H9 (cell line): Measurements from ENCODE around the gene CACFD1. TPM values are rescaled to one million over a fixed set of nuclear protein-coding genes. Genes with fewer than 3 reads are reported as not detected.

Experiments used
- DNase-seq: peaks from one replicate; pipeline ENCODE4 v3.0.0-alpha.2; 2017
- H2AFZ ChIP-seq: one replicate; pipeline ENCODE4 v1.6.1; 2013; ENCODE audit warnings: mild to moderate bottlenecking, low read length, control low read depth, moderate library complexity
- H2AK5ac ChIP-seq: 2 replicates; pipeline ENCODE4 v1.6.1; 2013; ENCODE audit warnings: low read length, control low read depth, mixed read lengths; ENCODE audit not compliant: insufficient read length
- H2BK120ac ChIP-seq: one replicate; pipeline ENCODE4 v1.6.1; 2013; ENCODE audit warnings: low read depth, mild to moderate bottlenecking, low read length, control low read depth, inconsistent platforms; ENCODE audit not compliant: poor library complexity, severe bottlenecking
- H2BK12ac ChIP-seq: 2 replicates; pipeline ENCODE4 v1.6.1; 2013; ENCODE audit warnings: low read length, control low read depth, mixed read lengths, low read depth; ENCODE audit not compliant: insufficient read length
- H2BK15ac ChIP-seq: 2 replicates; pipeline ENCODE4 v1.6.1; 2013; ENCODE audit warnings: low read depth, low read length, control low read depth
- H2BK20ac ChIP-seq: one replicate; pipeline ENCODE4 v1.6.1; 2013; ENCODE audit warnings: low read depth, mild to moderate bottlenecking, low read length, control low read depth, inconsistent platforms; ENCODE audit not compliant: poor library complexity, severe bottlenecking
- H2BK5ac ChIP-seq: 2 replicates; pipeline ENCODE4 v1.6.1; 2013; ENCODE audit warnings: low read length, control low read depth, mixed read lengths; ENCODE audit not compliant: insufficient read length
- H3K14ac ChIP-seq: 2 replicates; pipeline ENCODE4 v1.6.1; 2013; ENCODE audit warnings: low read length, control low read depth; ENCODE audit not compliant: insufficient read depth
- H3K18ac ChIP-seq: 2 replicates; pipeline ENCODE4 v1.6.1; 2013; ENCODE audit warnings: low read depth, mild to moderate bottlenecking, mixed read lengths, low read length, control low read depth; ENCODE audit not compliant: insufficient read length
- H3K23ac ChIP-seq: 2 replicates; pipeline ENCODE4 v1.6.1; 2013; ENCODE audit warnings: low read length, control low read depth, mixed read lengths, low read depth; ENCODE audit not compliant: insufficient read length
- H3K23me2 ChIP-seq: 2 replicates; pipeline ENCODE4 v1.6.1; 2013; ENCODE audit warnings: low read depth, mild to moderate bottlenecking, mixed read lengths, low read length, control low read depth; ENCODE audit not compliant: insufficient read length, poor library complexity, severe bottlenecking
- H3K27ac ChIP-seq: 2 replicates; pipeline ENCODE4 v1.5.1; 2013; ENCODE audit warnings: low read length, control low read depth, mixed read lengths, low read depth; ENCODE audit not compliant: insufficient read length
- H3K27me3 ChIP-seq: 2 replicates; pipeline ENCODE4 v1.6.1; 2013; ENCODE audit warnings: low read length, control low read depth, inconsistent platforms; ENCODE audit not compliant: insufficient read depth
- H3K4ac ChIP-seq: 2 replicates; pipeline ENCODE4 v1.6.1; 2013; ENCODE audit warnings: low read depth, mild to moderate bottlenecking, control low read depth, inconsistent platforms, low read length, moderate library complexity
- H3K4me1 ChIP-seq: 2 replicates; pipeline ENCODE4 v1.6.1; 2013; ENCODE audit warnings: low read length, control low read depth, inconsistent platforms; ENCODE audit not compliant: insufficient read depth
- H3K4me2 ChIP-seq: 2 replicates; pipeline ENCODE4 v1.6.1; 2013; ENCODE audit warnings: low read length, control low read depth, mixed read lengths; ENCODE audit not compliant: insufficient read length, insufficient read depth
- H3K56ac ChIP-seq: 2 replicates; pipeline ENCODE4 v1.6.1; 2013; ENCODE audit warnings: low read depth, mild to moderate bottlenecking, mixed read lengths, low read length, control low read depth; ENCODE audit not compliant: insufficient read length
- H3K79me1 ChIP-seq: 2 replicates; pipeline ENCODE4 v1.6.1; 2013; ENCODE audit warnings: low read depth, mild to moderate bottlenecking, moderate library complexity, low read length, control low read depth, inconsistent platforms; ENCODE audit not compliant: insufficient read depth, poor library complexity, severe bottlenecking
- H3K79me2 ChIP-seq: 2 replicates; pipeline ENCODE4 v1.6.1; 2013; ENCODE audit warnings: low read length, control low read depth, inconsistent platforms; ENCODE audit not compliant: insufficient read depth
- H3K9ac ChIP-seq: 2 replicates; pipeline ENCODE4 v1.6.1; 2013; ENCODE audit warnings: low read length, control low read depth, mixed read lengths; ENCODE audit not compliant: insufficient read length; ENCODE audit errors: extremely low read depth
- H3K9me3 ChIP-seq: one replicate; pipeline ENCODE4 v1.6.1; 2013; ENCODE audit warnings: low read depth, low read length, inconsistent platforms; ENCODE audit not compliant: control insufficient read depth
- H3T11ph ChIP-seq: one replicate; pipeline ENCODE4 v1.6.1; 2013; ENCODE audit warnings: mild to moderate bottlenecking, low read length, control low read depth, inconsistent platforms
- H4K20me1 ChIP-seq: one replicate; pipeline ENCODE4 v1.6.1; 2013; ENCODE audit not compliant: control insufficient read depth, insufficient read length, insufficient read depth
- H4K5ac ChIP-seq: 2 replicates; pipeline ENCODE4 v1.6.1; 2013; ENCODE audit warnings: low read depth, mild to moderate bottlenecking, mixed read lengths, low read length, control low read depth; ENCODE audit not compliant: insufficient read length
- H4K8ac ChIP-seq: replicated peaks from 2 replicates; pipeline ENCODE4 v1.6.1; 2013; ENCODE audit warnings: low read length, control low read depth, mixed read lengths, low read depth; ENCODE audit not compliant: insufficient read length
- H4K91ac ChIP-seq: 2 replicates; pipeline ENCODE4 v1.6.1; 2013; ENCODE audit warnings: low read depth, mild to moderate bottlenecking, moderate library complexity, mixed read lengths, low read length, control low read depth; ENCODE audit not compliant: insufficient read length
- H3K27ac Mint-ChIP-seq, 3 experiments: 2 replicates in 2 of 3; 3 replicates in 1 of 3; pipeline ENCODE4 v1.8.0; 2020 to 2021; ENCODE audit warnings: mixed read lengths in 3 of 3, mild to moderate bottlenecking in 1 of 3, moderate library complexity in 1 of 3
- H3K27me3 Mint-ChIP-seq: 2 replicates; pipeline ENCODE4 v1.8.0; 2021; ENCODE audit warnings: low read depth, mild to moderate bottlenecking, moderate library complexity, mixed read lengths
- H3K36me3 Mint-ChIP-seq, 3 experiments: 2 replicates in 2 of 3; 3 replicates in 1 of 3; pipeline ENCODE4 v1.8.0; 2020 to 2021; ENCODE audit warnings: low read depth in 3 of 3, mixed read lengths in 3 of 3; ENCODE audit not compliant: insufficient read depth in 1 of 3
- H3K4me1 Mint-ChIP-seq, 2 experiments: 2 replicates each; pipeline ENCODE4 v1.8.0; 2020; ENCODE audit warnings: mixed read lengths in 2 of 2
- H3K4me3 Mint-ChIP-seq, 2 experiments: 2 replicates in 1 of 2; 3 replicates in 1 of 2; pipeline ENCODE4 v1.8.0; 2020 to 2021; ENCODE audit warnings: mild to moderate bottlenecking in 2 of 2, mixed read lengths in 2 of 2, moderate library complexity in 1 of 2
- H3K9me3 Mint-ChIP-seq, 2 experiments: 2 replicates in 1 of 2; 3 replicates in 1 of 2; pipeline ENCODE4 v1.8.0; 2020; ENCODE audit warnings: mild to moderate bottlenecking in 2 of 2, mixed read lengths in 2 of 2, moderate library complexity in 1 of 2
- CTCF ChIP-seq: fragments of 200-600 bp; sonication (generic); conservative IDR thresholded peaks from 3 replicates; pipeline ENCODE4 v1.8.0; 2021; ENCODE audit warnings: antibody characterized with exemption, mild to moderate bottlenecking
- WGBS: extraction: QIAGEN DNeasy Blood & Tissue Kit; methylation state at CpG from one replicate; pipeline ENCODE4 v1.1.7; 2013; ENCODE audit warnings: missing lambda C conversion rate, low lambda C conversion rate, mixed read lengths; ENCODE audit not compliant: insufficient read length; ENCODE audit errors: extremely low coverage; 5-methylcytosine and 5-hydroxymethylcytosine counted together
- total RNA-seq: library from RNA; stranded (reverse); gene quantifications from 2 replicates; pipeline ENCODE4 v1.2.1, GENCODE V29; 2021

Gene CACFD1
- total RNA-seq, 1 experiment from 2014 or later = 20.0 TPM

DNA sequence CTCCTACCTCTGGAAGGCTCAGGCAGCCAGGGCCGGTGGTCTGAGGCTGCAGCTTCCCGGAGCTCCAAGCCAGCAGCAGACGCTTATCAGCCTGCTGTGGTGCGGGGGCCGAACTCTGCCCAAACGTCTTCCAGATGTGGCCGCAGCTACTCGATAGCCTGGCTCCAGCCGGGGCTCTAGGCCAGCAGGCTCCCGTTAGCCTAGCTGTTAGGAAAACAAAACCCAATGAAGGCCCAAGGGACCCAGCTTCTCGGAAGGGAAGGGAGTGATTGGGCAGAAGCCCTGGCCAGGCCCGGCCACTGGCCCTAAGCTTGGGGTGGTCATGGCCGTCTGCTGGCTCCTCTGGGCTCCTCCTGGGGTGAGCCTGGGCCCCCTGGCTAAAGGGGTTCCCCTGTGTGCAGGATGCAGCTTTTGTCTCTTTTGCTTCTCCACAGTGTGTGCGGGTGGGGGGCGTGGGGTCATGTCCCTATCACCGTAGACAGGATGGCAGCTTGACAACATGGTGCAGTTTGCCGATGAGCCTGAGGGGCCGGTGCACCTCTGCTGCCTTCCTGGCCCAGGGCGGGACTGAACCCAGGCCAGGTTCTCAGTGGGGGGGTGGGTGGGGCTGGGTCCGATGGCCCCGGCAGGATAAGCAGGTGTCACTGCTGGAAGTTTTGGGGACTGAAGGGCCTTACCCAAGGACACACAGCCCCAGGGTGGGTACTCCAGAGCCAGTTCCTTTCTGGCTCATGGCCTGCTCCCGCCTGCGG, 46.3 kb downstream of the CACFD1 start:
- Histone ChIP-seq H3K4ac (no peak overlapping the region), H3K79me2 (no peaks in the 10 kb centered on the region), H3K9ac (no peak overlapping the region), H3K23me2 (no peaks in the 10 kb centered on the region), H3K18ac (no peak overlapping the region), H2BK12ac (no peak overlapping the region), H4K8ac (no peak overlapping the region), H2BK120ac (no peak overlapping the region), H3K27me3 (no peaks in the 10 kb centered on the region), H3K14ac (no peak overlapping the region), H2AFZ (no peak overlapping the region), H3K23ac (no peak overlapping the region), H3K4me1 (peaks cover 2% of the 10 kb centered on the region; the same call in 1 of the 2 replicates), H4K91ac (no peak overlapping the region), H4K5ac (no peak overlapping the region), H3K27ac (no peak overlapping the region), H4K20me1 (peaks cover 3% of the 10 kb centered on the region), H3K9me3 (no peaks in the 10 kb centered on the region), H2AK5ac (no peak overlapping the region), H2BK5ac (no peak overlapping the region), H2BK20ac (no peak overlapping the region), H3K79me1 (no peaks in the 10 kb centered on the region), H3K4me2 (no peak overlapping the region), H3K56ac (no peak overlapping the region), H3T11ph (no peak overlapping the region), H2BK15ac (no peak overlapping the region)
- no peak for TF ChIP-seq CTCF
- Mint-ChIP-seq H3K27ac (no peak overlapping the region), H3K4me3 (no peak overlapping the region), H3K27me3 (peaks cover 29% of the 10 kb centered on the region), H3K36me3 (peaks cover 0 to 14% (median 4%) of the 10 kb centered on the region in 3 experiments; a peak in 5 of 7 replicates), H3K9me3 (peaks cover 14 to 17% of the 10 kb centered on the region in 2 experiments), H3K4me1 (peaks cover 8 to 11% of the 10 kb centered on the region in 2 experiments)
- WGBS = no CpG with 5 or more reads among the region's 23 CpGs
- DNase-seq = no peak
